ENCODE data around the gene UBE2Z. TPM values are rescaled to one million over a fixed set of nuclear protein-coding genes. Genes with fewer than 3 reads are reported as not detected.
A peak's percentile ranks its signal among the peaks of the same experiment; 100 is the strongest.

UBE2Z gene
- total and polyA plus RNA-seq, 2 of the 13 experiments (the other 11 are each of a cell fraction or from before 2014, with no cell fraction given) = 63.2 to 122 TPM

- TF ChIP-seq ZHX2 (IDR thresholded peaks at IDR 0.05; ENCODE audit: low read depth) (no peak), ZHX2 (CRISPR knock-in tag; IDR thresholded peaks at IDR 0.05; ENCODE audit: borderline replicate concordance) (no peak), GLI4 (CRISPR knock-in tag; IDR thresholded peaks at IDR 0.05; ENCODE audit: borderline replicate concordance) (peak; percentile 54; the same call in 1 of the 2 replicates), ZNF768 (CRISPR knock-in tag; IDR thresholded peaks at IDR 0.05) (no peak), RARA (CRISPR knock-in tag; IDR thresholded peaks at IDR 0.05) (0 out of 2 replicates have a peak, but pooled peaks have one; percentile 8), ZBTB34 (CRISPR knock-in tag; IDR thresholded peaks at IDR 0.05) (no peak), ZKSCAN8 (CRISPR knock-in tag; IDR thresholded peaks at IDR 0.05; ENCODE audit: borderline replicate concordance) (peak; percentile 98), ZNF143 (CRISPR knock-in tag; IDR thresholded peaks at IDR 0.05) (0 out of 2 replicates have a peak, but pooled peaks have one; percentile 11), ATF1 (CRISPR knock-in tag; IDR thresholded peaks at IDR 0.05) (no peak), ARHGAP35 (CRISPR knock-in tag; IDR thresholded peaks at IDR 0.05; ENCODE audit: borderline replicate concordance) (0 out of 2 replicates have a peak, but pooled peaks have one; percentile 23), ZNF563 (CRISPR knock-in tag; IDR thresholded peaks at IDR 0.05) (no peak), FLYWCH1 (CRISPR knock-in tag; IDR thresholded peaks at IDR 0.05) (no peak), FOXA3 (CRISPR knock-in tag; IDR thresholded peaks at IDR 0.05) (no peak), ZNF451 (CRISPR knock-in tag; IDR thresholded peaks at IDR 0.05) (no peak), WIZ (CRISPR knock-in tag; IDR thresholded peaks at IDR 0.05) (no peak), GPN1 (CRISPR knock-in tag; IDR thresholded peaks at IDR 0.05; ENCODE audit: borderline replicate concordance) (no peak), E2F5 (CRISPR knock-in tag; conservative IDR thresholded peaks at IDR 0.05) (no peak), ZNF362 (CRISPR knock-in tag; IDR thresholded peaks at IDR 0.05; ENCODE audit: borderline replicate concordance) (no peak; the same call in 1 of the 2 replicates), ZNF660 (CRISPR knock-in tag; IDR thresholded peaks at IDR 0.05; ENCODE audit: borderline replicate concordance, low read depth) (no peak), TBX3 (IDR thresholded peaks at IDR 0.05; ENCODE audit: borderline replicate concordance) (no peak)
These were observed 46.1 kb downstream of the UBE2Z start (continued) for GRCh38 chr17:48954300-48954755.

Data from HepG2 (cell line).